ENCODE data around the gene BNIP2. TPM values are rescaled to one million over a fixed set of nuclear protein-coding genes. Genes with fewer than 3 reads are reported as not detected.

BNIP2 gene
- polyA plus RNA-seq, 2 of the 4 experiments (the other 2 are of a cell fraction): 101 to 146 TPM

DNA sequence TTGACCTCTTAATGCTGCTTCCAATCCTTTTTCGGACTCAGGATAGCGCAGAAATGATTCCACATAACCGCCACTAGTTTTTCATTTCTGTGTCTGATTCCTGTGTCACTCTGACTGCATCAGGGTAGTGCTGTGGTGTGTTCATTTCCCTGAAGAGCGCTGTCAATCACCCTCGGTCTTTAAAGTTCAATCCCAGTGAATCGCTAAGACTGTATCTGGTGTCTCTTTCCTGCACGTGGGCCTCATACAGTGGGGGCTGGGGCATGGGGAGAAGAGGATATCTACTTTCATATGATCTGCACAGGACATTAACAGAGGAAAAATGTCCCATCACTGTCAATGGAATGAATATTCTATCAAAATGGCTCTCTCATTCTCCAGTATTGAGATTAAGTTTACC is 32.9 kb upstream of the BNIP2 start:
- DNase-seq (ENCODE audit: low read depth in 1 of 2, low spot score in 1 of 2) (no peak), FAIRE-seq (no peak), ATAC-seq (no peak)
- H3K27ac ChIP-seq: no peak overlapping the region
- TF ChIP-seq, protein P1, sequence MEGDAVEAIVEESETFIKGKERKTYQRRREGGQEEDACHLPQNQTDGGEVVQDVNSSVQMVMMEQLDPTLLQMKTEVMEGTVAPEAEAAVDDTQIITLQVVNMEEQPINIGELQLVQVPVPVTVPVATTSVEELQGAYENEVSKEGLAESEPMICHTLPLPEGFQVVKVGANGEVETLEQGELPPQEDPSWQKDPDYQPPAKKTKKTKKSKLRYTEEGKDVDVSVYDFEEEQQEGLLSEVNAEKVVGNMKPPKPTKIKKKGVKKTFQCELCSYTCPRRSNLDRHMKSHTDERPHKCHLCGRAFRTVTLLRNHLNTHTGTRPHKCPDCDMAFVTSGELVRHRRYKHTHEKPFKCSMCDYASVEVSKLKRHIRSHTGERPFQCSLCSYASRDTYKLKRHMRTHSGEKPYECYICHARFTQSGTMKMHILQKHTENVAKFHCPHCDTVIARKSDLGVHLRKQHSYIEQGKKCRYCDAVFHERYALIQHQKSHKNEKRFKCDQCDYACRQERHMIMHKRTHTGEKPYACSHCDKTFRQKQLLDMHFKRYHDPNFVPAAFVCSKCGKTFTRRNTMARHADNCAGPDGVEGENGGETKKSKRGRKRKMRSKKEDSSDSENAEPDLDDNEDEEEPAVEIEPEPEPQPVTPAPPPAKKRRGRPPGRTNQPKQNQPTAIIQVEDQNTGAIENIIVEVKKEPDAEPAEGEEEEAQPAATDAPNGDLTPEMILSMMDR (IDR thresholded peaks at IDR 0.05): no peak
- TF ChIP-seq PHF8 (IDR thresholded peaks at IDR 0.05; ENCODE audit: borderline replicate concordance, low read depth) (no peak), CEBPB (IDR thresholded peaks at IDR 0.05) (no peak), EP300 (IDR thresholded peaks at IDR 0.05) (no peak), JUN (IDR thresholded peaks at IDR 0.05) (no peak), MYC (IDR thresholded peaks at IDR 0.05; ENCODE audit: borderline replicate concordance, low read length) (no peak), JUNB (IDR thresholded peaks at IDR 0.05) (no peak), BHLHE40 (IDR thresholded peaks at IDR 0.05; ENCODE audit: low read depth, low read length) (no peak), NR3C1 (IDR thresholded peaks at IDR 0.05) (no peak), CHD2 (IDR thresholded peaks at IDR 0.05; ENCODE audit: low read length, partially characterized antibody) (no peak), CBX8 (IDR thresholded peaks at IDR 0.05) (no peak), POLR2AphosphoS2 (conservative IDR thresholded peaks at IDR 0.05; ENCODE audit: low read length) (no peak), CBX2 (IDR thresholded peaks at IDR 0.05; ENCODE audit: borderline replicate concordance, low read depth) (no peak)
- TF ChIP-seq, protein P2, sequence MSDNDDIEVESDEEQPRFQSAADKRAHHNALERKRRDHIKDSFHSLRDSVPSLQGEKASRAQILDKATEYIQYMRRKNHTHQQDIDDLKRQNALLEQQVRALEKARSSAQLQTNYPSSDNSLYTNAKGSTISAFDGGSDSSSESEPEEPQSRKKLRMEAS (IDR thresholded peaks at IDR 0.05): no peak
- TF ChIP-seq, protein P3, sequence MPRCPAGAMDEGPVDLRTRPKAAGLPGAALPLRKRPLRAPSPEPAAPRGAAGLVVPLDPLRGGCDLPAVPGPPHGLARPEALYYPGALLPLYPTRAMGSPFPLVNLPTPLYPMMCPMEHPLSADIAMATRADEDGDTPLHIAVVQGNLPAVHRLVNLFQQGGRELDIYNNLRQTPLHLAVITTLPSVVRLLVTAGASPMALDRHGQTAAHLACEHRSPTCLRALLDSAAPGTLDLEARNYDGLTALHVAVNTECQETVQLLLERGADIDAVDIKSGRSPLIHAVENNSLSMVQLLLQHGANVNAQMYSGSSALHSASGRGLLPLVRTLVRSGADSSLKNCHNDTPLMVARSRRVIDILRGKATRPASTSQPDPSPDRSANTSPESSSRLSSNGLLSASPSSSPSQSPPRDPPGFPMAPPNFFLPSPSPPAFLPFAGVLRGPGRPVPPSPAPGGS (IDR thresholded peaks at IDR 0.05): no peak
- 74% methylated on average over 7 of the region's 7 CpGs for WGBS (ENCODE audit: missing lambda C conversion rate)
- H3K4me1 ChIP-seq: peaks cover 8% of the 10 kb centered on the region; the same call in 2 of the 3 replicates
- CTCF ChIA-PET: interaction anchor here (0.5 to 7.2 kb wide), 6 partner anchors 12 to 1195 kb away, joined by 3 to 148 read pairs (median 3); no protein-coding TSS in a partner anchor
- no peak overlapping the region for H3K4me2 ChIP-seq
- H3K9me3 ChIP-seq: no peaks in the 10 kb centered on the region
- POLR2A ChIA-PET: no interaction called here
- no peak overlapping the region for H3K4me3 ChIP-seq

DNA sequence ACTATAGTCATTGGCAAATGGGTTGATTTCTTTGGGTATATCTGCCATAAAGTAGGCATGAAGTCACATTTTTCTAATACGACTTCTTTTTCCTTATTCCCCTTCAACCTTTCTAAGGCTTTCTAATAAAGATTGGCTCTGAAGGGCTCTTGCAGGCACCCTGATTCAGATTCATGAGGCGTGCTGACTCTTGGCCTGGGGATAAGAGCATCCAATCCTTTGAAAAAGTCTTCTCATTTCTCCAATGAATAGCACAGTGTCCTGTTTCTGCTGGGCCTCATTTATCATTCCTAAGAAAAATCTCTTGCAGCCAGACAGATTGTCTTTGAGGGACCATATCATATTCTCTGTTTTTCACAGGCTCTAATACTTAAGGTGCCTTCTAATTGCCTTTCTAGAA is 32.3 kb upstream of the BNIP2 start:
- Histone ChIP-seq H3K4me3 (no peak overlapping the region), H3K4me2 (no peak overlapping the region), H3K4me1 (peaks cover 8% of the 10 kb centered on the region; the same call in 2 of the 3 replicates), H3K27ac (no peak overlapping the region), H3K9me3 (no peaks in the 10 kb centered on the region)
- ChIA-PET POLR2A (no interaction called here), CTCF (interaction anchor here (1.3 to 7.2 kb wide), 2 partner anchors 465 to 602 kb away, joined by 3 to 148 read pairs; no protein-coding TSS in a partner anchor)
- ATAC-seq (no peak), FAIRE-seq (no peak), DNase-seq (ENCODE audit: low read depth in 1 of 2, low spot score in 1 of 2) (no peak)
- WGBS (ENCODE audit: missing lambda C conversion rate): 70% methylated on average over 2 of the region's 2 CpGs
- TF ChIP-seq BHLHE40 (IDR thresholded peaks at IDR 0.05; ENCODE audit: low read depth, low read length) (no peak), MYC (IDR thresholded peaks at IDR 0.05; ENCODE audit: borderline replicate concordance, low read length) (no peak), MAFK (IDR thresholded peaks at IDR 0.05; ENCODE audit: partially characterized antibody) (no peak), RARB (CRISPR knock-in tag; IDR thresholded peaks at IDR 0.05) (no peak), ZFP36 (IDR thresholded peaks at IDR 0.05; ENCODE audit: borderline replicate concordance, partially characterized antibody) (no peak), NR3C1 (IDR thresholded peaks at IDR 0.05) (no peak), RCOR1 (IDR thresholded peaks at IDR 0.05; ENCODE audit: low read depth, low read length) (no peak), NFE2L2 (conservative IDR thresholded peaks at IDR 0.05; ENCODE audit: low read length) (no peak), PHF8 (IDR thresholded peaks at IDR 0.05; ENCODE audit: borderline replicate concordance, low read depth) (no peak), EP300 (IDR thresholded peaks at IDR 0.05) (no peak), FOSL2 (IDR thresholded peaks at IDR 0.05) (no peak), FOSL2 (CRISPR knock-in tag; IDR thresholded peaks at IDR 0.05) (no peak), RAD21 (conservative IDR thresholded peaks at IDR 0.05 in 1 of 2, IDR thresholded peaks at IDR 0.05 in 1 of 2) (no peak), SMC3 (IDR thresholded peaks at IDR 0.05) (no peak)
- TF ChIP-seq, protein P4, sequence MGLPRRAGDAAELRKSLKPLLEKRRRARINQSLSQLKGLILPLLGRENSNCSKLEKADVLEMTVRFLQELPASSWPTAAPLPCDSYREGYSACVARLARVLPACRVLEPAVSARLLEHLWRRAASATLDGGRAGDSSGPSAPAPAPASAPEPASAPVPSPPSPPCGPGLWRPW (IDR thresholded peaks at IDR 0.05): no peak
- TF ChIP-seq, protein P5, sequence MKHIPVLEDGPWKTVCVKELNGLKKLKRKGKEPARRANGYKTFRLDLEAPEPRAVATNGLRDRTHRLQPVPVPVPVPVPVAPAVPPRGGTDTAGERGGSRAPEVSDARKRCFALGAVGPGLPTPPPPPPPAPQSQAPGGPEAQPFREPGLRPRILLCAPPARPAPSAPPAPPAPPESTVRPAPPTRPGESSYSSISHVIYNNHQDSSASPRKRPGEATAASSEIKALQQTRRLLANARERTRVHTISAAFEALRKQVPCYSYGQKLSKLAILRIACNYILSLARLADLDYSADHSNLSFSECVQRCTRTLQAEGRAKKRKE (CRISPR knock-in tag; IDR thresholded peaks at IDR 0.05; ENCODE audit: low read depth): no peak
- TF ChIP-seq, protein P6, sequence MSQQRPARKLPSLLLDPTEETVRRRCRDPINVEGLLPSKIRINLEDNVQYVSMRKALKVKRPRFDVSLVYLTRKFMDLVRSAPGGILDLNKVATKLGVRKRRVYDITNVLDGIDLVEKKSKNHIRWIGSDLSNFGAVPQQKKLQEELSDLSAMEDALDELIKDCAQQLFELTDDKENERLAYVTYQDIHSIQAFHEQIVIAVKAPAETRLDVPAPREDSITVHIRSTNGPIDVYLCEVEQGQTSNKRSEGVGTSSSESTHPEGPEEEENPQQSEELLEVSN (IDR thresholded peaks at IDR 0.05; ENCODE audit: borderline replicate concordance, low read depth): no peak
